C4-2B (cell line): ENCODE results near the gene NR2E1.

Experiments
- CTCF ChIP-seq: fragments of 450-650 bp; conservative IDR thresholded peaks from 2 replicates; pipeline ENCODE4 v1.5.1; 2017; ENCODE audit warnings: mild to moderate bottlenecking
- ZFX ChIP-seq: fragments of 450-650 bp; IDR thresholded peaks from 2 replicates; pipeline ENCODE4 v1.6.1; 2017

GRCh38 chr6:108194503-108194902 is 28.7 kb downstream of the NR2E1 start:
- no peak for TF ChIP-seq CTCF
- no peak for TF ChIP-seq ZFX
